Measurements from ENCODE around the gene SEPTIN12. TPM values are rescaled to one million over a fixed set of nuclear protein-coding genes. Genes with fewer than 3 reads are reported as not detected.

Gene SEPTIN12
- polyA plus RNA-seq, 1 donor (not counting 4 experiments of a cell fraction or from before 2014, with no cell fraction given) = not detected

DNA sequence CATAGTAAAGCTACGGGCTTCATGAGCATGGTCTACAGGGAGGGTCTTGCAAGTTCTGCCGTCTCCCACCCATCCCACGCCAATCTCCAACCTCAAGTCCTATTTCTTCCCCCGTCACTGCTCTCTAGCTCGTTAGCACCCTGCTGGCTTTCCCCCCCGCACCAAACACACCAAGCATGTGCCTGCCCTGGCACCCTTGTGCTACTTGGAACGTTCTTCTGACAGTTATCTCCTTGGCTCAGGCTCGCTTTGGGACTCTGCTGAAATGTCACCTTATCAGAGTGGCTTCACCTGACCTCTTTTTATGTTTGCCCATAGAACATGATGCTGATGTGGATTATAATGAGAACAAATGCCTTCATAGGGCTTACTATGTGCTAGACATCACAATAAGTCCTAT lies 37.1 kb upstream of the SEPTIN12 start:
- no peak overlapping the region for H3K9ac ChIP-seq (ENCODE audit: control insufficient read depth, extremely low read depth, insufficient read depth, low read length)
- no peaks in the 10 kb centered on the region for H3K4me1 ChIP-seq (ENCODE audit: control insufficient read depth, extremely low read depth, insufficient read depth, low read length)
- dilution Hi-C loops (cut with MboI; ENCODE audit: extremely low pct_ligation_motif_present, low sequenced_read_pairs) = no loop called here
- peaks cover 2% of the 10 kb centered on the region for H3K79me2 ChIP-seq (ENCODE audit: control insufficient read depth, insufficient read depth, low read length)
- H3K4me3 ChIP-seq (ENCODE audit: control insufficient read depth in 2 of 3, extremely low read depth in 1 of 3, insufficient read depth in 2 of 3, low read depth in 1 of 3, low read length in 3 of 3) = no peak overlapping the region
- no peaks in the 10 kb centered on the region for H3K9me3 ChIP-seq (ENCODE audit: control insufficient read depth, low read depth, low read length)
- FAIRE-seq = no peak
- H3K27me3 ChIP-seq (ENCODE audit: control insufficient read depth, extremely low read depth, insufficient read depth, low read length) = no peaks in the 10 kb centered on the region
- no peak overlapping the region for H2AFZ ChIP-seq (ENCODE audit: control insufficient read depth, low read length)
- H3K36me3 ChIP-seq (ENCODE audit: control insufficient read depth in 2 of 2, extremely low read depth in 1 of 2, insufficient read depth in 2 of 2, low read length in 2 of 2) = peaks cover 47 to 49% of the 10 kb centered on the region in 2 experiments
- H3K4me2 ChIP-seq (ENCODE audit: control insufficient read depth, extremely low read depth, insufficient read depth, low read depth, low read length) = no peak overlapping the region
- H3K27ac ChIP-seq (ENCODE audit: control insufficient read depth, insufficient read depth, low read length) = no peak overlapping the region
- TF ChIP-seq EZH2 (IDR thresholded peaks at IDR 0.05; ENCODE audit: low read length) = no peak
- TF ChIP-seq, protein P1, sequence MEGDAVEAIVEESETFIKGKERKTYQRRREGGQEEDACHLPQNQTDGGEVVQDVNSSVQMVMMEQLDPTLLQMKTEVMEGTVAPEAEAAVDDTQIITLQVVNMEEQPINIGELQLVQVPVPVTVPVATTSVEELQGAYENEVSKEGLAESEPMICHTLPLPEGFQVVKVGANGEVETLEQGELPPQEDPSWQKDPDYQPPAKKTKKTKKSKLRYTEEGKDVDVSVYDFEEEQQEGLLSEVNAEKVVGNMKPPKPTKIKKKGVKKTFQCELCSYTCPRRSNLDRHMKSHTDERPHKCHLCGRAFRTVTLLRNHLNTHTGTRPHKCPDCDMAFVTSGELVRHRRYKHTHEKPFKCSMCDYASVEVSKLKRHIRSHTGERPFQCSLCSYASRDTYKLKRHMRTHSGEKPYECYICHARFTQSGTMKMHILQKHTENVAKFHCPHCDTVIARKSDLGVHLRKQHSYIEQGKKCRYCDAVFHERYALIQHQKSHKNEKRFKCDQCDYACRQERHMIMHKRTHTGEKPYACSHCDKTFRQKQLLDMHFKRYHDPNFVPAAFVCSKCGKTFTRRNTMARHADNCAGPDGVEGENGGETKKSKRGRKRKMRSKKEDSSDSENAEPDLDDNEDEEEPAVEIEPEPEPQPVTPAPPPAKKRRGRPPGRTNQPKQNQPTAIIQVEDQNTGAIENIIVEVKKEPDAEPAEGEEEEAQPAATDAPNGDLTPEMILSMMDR (optimal IDR thresholded peaks at IDR 0.05 in 1 of 3, IDR thresholded peaks at IDR 0.05 in 1 of 3, conservative IDR thresholded peaks at IDR 0.05 in 1 of 3; ENCODE audit: extremely low read depth in 1 of 3, insufficient read depth in 2 of 3, low read length in 3 of 3) = no peak
- peaks cover 3% of the 10 kb centered on the region for H4K20me1 ChIP-seq (ENCODE audit: control insufficient read depth, extremely low read depth, insufficient read depth, low read length)
- H3K9me1 ChIP-seq (ENCODE audit: control insufficient read depth, extremely low read depth, insufficient read depth, low read length) = no peaks in the 10 kb centered on the region
- no peak for DNase-seq (ENCODE audit: low read depth, low spot score)

DNA sequence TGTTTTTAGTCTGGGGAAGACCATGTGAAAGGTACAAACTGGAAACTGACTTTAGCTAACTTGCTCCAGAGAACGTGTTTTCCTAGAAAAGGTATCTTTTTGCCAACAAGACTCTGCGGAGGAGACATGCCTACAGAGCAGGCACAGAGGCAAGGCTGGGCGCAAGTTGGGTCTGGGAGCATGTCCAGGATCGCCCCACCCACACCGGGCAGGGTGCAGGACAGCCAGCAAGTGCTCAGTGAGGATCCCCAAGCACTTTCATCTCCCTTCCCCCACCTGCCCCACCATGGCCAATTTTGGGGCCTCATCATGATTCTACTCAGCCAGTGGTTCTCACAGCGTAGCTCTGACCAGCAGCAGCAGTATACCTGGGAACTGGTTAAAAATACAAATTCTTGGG lies 32.5 kb upstream of the SEPTIN12 start:
- H3K79me2 ChIP-seq (ENCODE audit: control insufficient read depth, insufficient read depth, low read length) = no peaks in the 10 kb centered on the region
- DNase-seq (ENCODE audit: low read depth, low spot score) (no peak), FAIRE-seq (no peak)
- no peaks in the 10 kb centered on the region for H3K9me3 ChIP-seq (ENCODE audit: control insufficient read depth, low read depth, low read length)
- no peak overlapping the region for H2AFZ ChIP-seq (ENCODE audit: control insufficient read depth, low read length)
- H3K27me3 ChIP-seq (ENCODE audit: control insufficient read depth, extremely low read depth, insufficient read depth, low read length) = no peaks in the 10 kb centered on the region
- H3K27ac ChIP-seq (ENCODE audit: control insufficient read depth, insufficient read depth, low read length) = no peak overlapping the region
- no peak overlapping the region for H3K4me3 ChIP-seq (ENCODE audit: control insufficient read depth in 2 of 3, extremely low read depth in 1 of 3, insufficient read depth in 2 of 3, low read depth in 1 of 3, low read length in 3 of 3)
- H3K9ac ChIP-seq (ENCODE audit: control insufficient read depth, extremely low read depth, insufficient read depth, low read length) = no peak overlapping the region
- dilution Hi-C loops (cut with MboI; ENCODE audit: extremely low pct_ligation_motif_present, low sequenced_read_pairs) = no loop called here
- H3K36me3 ChIP-seq (ENCODE audit: control insufficient read depth in 2 of 2, extremely low read depth in 1 of 2, insufficient read depth in 2 of 2, low read length in 2 of 2) = peaks cover 25 to 45% of the 10 kb centered on the region in 2 experiments
- peaks cover 3% of the 10 kb centered on the region for H4K20me1 ChIP-seq (ENCODE audit: control insufficient read depth, extremely low read depth, insufficient read depth, low read length)
- no peaks in the 10 kb centered on the region for H3K9me1 ChIP-seq (ENCODE audit: control insufficient read depth, extremely low read depth, insufficient read depth, low read length)
- no peak overlapping the region for H3K4me2 ChIP-seq (ENCODE audit: control insufficient read depth, extremely low read depth, insufficient read depth, low read depth, low read length)
- H3K4me1 ChIP-seq (ENCODE audit: control insufficient read depth, extremely low read depth, insufficient read depth, low read length) = no peaks in the 10 kb centered on the region
- TF ChIP-seq, protein P1 (optimal IDR thresholded peaks at IDR 0.05 in 1 of 3, IDR thresholded peaks at IDR 0.05 in 1 of 3, conservative IDR thresholded peaks at IDR 0.05 in 1 of 3; ENCODE audit: extremely low read depth in 1 of 3, insufficient read depth in 2 of 3, low read length in 3 of 3) = no peak
- no peak for TF ChIP-seq EZH2 (IDR thresholded peaks at IDR 0.05; ENCODE audit: low read length)

All from keratinocyte (primary cell).